ENCODE measurements around the gene CLEC20A. TPM values are rescaled to one million over a fixed set of nuclear protein-coding genes. Genes with fewer than 3 reads are reported as not detected.
A peak's percentile ranks its signal among the peaks of the same experiment; 100 is the strongest.

CLEC20A gene
- polyA plus RNA-seq, 1 donor (not counting 4 experiments of a cell fraction or from before 2014, with no cell fraction given), result not detected

DNA sequence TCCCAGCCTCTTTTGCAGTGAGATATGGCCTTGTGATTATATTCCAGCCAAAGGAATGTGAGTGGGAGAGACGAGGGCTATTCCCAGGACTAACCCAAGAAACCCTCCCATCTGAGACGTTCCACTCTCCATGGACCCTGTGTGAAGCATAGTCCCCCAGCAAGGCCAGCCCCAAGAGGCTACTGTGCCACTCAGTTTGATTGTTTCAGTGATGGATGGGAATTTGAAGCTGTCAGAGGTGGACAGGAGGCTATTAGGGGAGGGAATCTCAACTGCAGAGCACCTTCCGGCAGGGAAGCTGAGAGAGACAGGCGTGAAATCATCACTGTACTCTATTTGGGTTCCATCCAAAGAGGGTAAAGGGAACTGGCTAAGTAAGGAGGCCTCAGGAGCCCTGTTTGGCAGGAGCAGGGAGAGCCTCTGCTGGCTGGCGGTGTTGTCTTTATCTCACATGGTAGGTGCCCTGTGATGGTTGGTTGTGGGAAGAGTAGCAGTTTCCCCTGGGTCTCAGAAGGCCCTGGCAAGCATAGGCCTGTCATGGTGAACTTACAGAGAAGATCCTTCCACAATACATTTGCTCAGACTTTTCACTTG lies 12.7 kb upstream of the CLEC20A start:
- H3K27me3 ChIP-seq (ENCODE audit: control insufficient read depth, extremely low read depth, insufficient read depth, low read length), result no peaks in the 10 kb centered on the region
- H3K4me2 ChIP-seq (ENCODE audit: control insufficient read depth, extremely low read depth, insufficient read depth, low read depth, low read length), result no peak overlapping the region
- H3K27ac ChIP-seq (ENCODE audit: control insufficient read depth, insufficient read depth, low read length), result no peak overlapping the region
- dilution Hi-C loops (cut with MboI; ENCODE audit: extremely low pct_ligation_motif_present, low sequenced_read_pairs), result no loop called here
- FAIRE-seq, result no peak
- no peaks in the 10 kb centered on the region for H3K79me2 ChIP-seq (ENCODE audit: control insufficient read depth, insufficient read depth, low read length)
- no peaks in the 10 kb centered on the region for H4K20me1 ChIP-seq (ENCODE audit: control insufficient read depth, extremely low read depth, insufficient read depth, low read length)
- DNase-seq (ENCODE audit: low read depth, low spot score), result no peak
- no peak for TF ChIP-seq EZH2 (IDR thresholded peaks at IDR 0.05; ENCODE audit: low read length)
- TF ChIP-seq, protein P1, sequence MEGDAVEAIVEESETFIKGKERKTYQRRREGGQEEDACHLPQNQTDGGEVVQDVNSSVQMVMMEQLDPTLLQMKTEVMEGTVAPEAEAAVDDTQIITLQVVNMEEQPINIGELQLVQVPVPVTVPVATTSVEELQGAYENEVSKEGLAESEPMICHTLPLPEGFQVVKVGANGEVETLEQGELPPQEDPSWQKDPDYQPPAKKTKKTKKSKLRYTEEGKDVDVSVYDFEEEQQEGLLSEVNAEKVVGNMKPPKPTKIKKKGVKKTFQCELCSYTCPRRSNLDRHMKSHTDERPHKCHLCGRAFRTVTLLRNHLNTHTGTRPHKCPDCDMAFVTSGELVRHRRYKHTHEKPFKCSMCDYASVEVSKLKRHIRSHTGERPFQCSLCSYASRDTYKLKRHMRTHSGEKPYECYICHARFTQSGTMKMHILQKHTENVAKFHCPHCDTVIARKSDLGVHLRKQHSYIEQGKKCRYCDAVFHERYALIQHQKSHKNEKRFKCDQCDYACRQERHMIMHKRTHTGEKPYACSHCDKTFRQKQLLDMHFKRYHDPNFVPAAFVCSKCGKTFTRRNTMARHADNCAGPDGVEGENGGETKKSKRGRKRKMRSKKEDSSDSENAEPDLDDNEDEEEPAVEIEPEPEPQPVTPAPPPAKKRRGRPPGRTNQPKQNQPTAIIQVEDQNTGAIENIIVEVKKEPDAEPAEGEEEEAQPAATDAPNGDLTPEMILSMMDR (optimal IDR thresholded peaks at IDR 0.05 in 1 of 3, IDR thresholded peaks at IDR 0.05 in 1 of 3, conservative IDR thresholded peaks at IDR 0.05 in 1 of 3; ENCODE audit: extremely low read depth in 1 of 3, insufficient read depth in 2 of 3, low read length in 3 of 3), result no peak
- no peak overlapping the region for H3K9ac ChIP-seq (ENCODE audit: control insufficient read depth, extremely low read depth, insufficient read depth, low read length)
- H3K9me1 ChIP-seq (ENCODE audit: control insufficient read depth, extremely low read depth, insufficient read depth, low read length), result peaks cover 3% of the 10 kb centered on the region
- peak overlapping the region; percentile 4 for H2AFZ ChIP-seq (ENCODE audit: control insufficient read depth, low read length)
- H3K4me1 ChIP-seq (ENCODE audit: control insufficient read depth, extremely low read depth, insufficient read depth, low read length), result peaks cover 19% of the 10 kb centered on the region
- no peaks in the 10 kb centered on the region for H3K9me3 ChIP-seq (ENCODE audit: control insufficient read depth, low read depth, low read length)
- no peaks in the 10 kb centered on the region for H3K36me3 ChIP-seq (ENCODE audit: control insufficient read depth in 2 of 2, extremely low read depth in 1 of 2, insufficient read depth in 2 of 2, low read length in 2 of 2)
- H3K4me3 ChIP-seq (ENCODE audit: control insufficient read depth in 2 of 3, extremely low read depth in 1 of 3, insufficient read depth in 2 of 3, low read depth in 1 of 3, low read length in 3 of 3), result no peak overlapping the region

DNA sequence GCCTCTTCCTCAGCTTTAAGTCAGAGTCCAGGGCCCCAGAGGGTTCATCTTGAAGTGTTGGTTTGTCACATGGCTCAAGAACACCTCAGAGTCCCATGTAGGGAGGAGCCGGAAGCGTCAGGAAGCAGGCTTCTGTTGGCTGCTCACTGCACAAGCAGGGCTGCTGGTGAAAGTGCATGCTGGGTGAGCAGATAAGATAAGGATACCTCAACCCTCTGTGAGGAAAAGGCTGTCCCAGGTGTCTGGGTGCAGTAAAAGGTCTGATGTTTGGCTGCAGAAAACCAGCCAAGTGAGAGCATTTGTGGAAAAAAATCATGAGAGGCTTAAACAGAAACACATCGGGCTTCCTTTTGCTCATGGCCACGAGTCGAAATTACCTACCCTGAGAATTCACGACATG lies 9.9 kb upstream of the CLEC20A start:
- peaks cover 11% of the 10 kb centered on the region for H3K4me1 ChIP-seq (ENCODE audit: control insufficient read depth, extremely low read depth, insufficient read depth, low read length)
- TF ChIP-seq, protein P1 (optimal IDR thresholded peaks at IDR 0.05 in 1 of 3, IDR thresholded peaks at IDR 0.05 in 1 of 3, conservative IDR thresholded peaks at IDR 0.05 in 1 of 3; ENCODE audit: extremely low read depth in 1 of 3, insufficient read depth in 2 of 3, low read length in 3 of 3), result no peak
- no peak for TF ChIP-seq EZH2 (IDR thresholded peaks at IDR 0.05; ENCODE audit: low read length)
- no peaks in the 10 kb centered on the region for H3K27me3 ChIP-seq (ENCODE audit: control insufficient read depth, extremely low read depth, insufficient read depth, low read length)
- FAIRE-seq (no peak), DNase-seq (ENCODE audit: low read depth, low spot score) (no peak)
- no peak overlapping the region for H3K27ac ChIP-seq (ENCODE audit: control insufficient read depth, insufficient read depth, low read length)
- H3K9me1 ChIP-seq (ENCODE audit: control insufficient read depth, extremely low read depth, insufficient read depth, low read length), result peaks cover 3% of the 10 kb centered on the region
- H4K20me1 ChIP-seq (ENCODE audit: control insufficient read depth, extremely low read depth, insufficient read depth, low read length), result no peaks in the 10 kb centered on the region
- dilution Hi-C loops (cut with MboI; ENCODE audit: extremely low pct_ligation_motif_present, low sequenced_read_pairs), result no loop called here
- no peaks in the 10 kb centered on the region for H3K79me2 ChIP-seq (ENCODE audit: control insufficient read depth, insufficient read depth, low read length)
- no peaks in the 10 kb centered on the region for H3K36me3 ChIP-seq (ENCODE audit: control insufficient read depth in 2 of 2, extremely low read depth in 1 of 2, insufficient read depth in 2 of 2, low read length in 2 of 2)
- H3K4me3 ChIP-seq (ENCODE audit: control insufficient read depth in 2 of 3, extremely low read depth in 1 of 3, insufficient read depth in 2 of 3, low read depth in 1 of 3, low read length in 3 of 3), result no peak overlapping the region
- H2AFZ ChIP-seq (ENCODE audit: control insufficient read depth, low read length), result no peak overlapping the region
- H3K9me3 ChIP-seq (ENCODE audit: control insufficient read depth, low read depth, low read length), result no peaks in the 10 kb centered on the region
- H3K4me2 ChIP-seq (ENCODE audit: control insufficient read depth, extremely low read depth, insufficient read depth, low read depth, low read length), result no peak overlapping the region
- no peak overlapping the region for H3K9ac ChIP-seq (ENCODE audit: control insufficient read depth, extremely low read depth, insufficient read depth, low read length)

Measured in keratinocyte (primary cell).